ENCODE measurements around the gene KLHDC4. TPM values are rescaled to one million over a fixed set of nuclear protein-coding genes. Genes with fewer than 3 reads are reported as not detected.

The KLHDC4 gene
- total RNA-seq, 1 experiment from 2014 or later, result 76.2 TPM

DNA sequence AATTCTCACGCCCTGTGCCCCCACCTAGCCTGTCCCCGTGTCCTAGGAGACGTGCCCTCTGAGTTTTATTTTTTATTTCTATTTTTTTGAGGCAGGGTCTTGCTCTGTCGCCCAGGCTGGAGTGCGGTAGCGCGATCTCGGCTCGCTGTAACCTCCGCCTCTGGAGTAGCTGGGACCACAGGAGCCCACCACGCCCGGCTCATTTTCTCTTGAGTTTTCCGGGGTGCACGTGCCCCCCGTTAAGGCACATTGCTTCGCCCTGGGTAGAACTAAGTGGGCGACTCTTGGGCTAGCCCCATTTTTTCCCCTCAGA, 655 bp upstream of the KLHDC4 start:
- Histone ChIP-seq H2BK15ac (ENCODE audit: low read depth, low read length) (no peak overlapping the region), H3K4me1 (ENCODE audit: insufficient read depth, low read length) (no peaks in the 10 kb centered on the region), H3K23ac (ENCODE audit: insufficient read length, low read depth, low read length) (no peak overlapping the region), H2AFZ (ENCODE audit: low read length) (no peak overlapping the region), H2BK20ac (ENCODE audit: low read depth, low read length, poor library complexity, severe bottlenecking) (peak overlapping the region; percentile 61), H4K91ac (ENCODE audit: insufficient read length, low read depth, low read length) (peak overlapping the region; percentile 75), H4K5ac (ENCODE audit: insufficient read length, low read depth, low read length) (peak overlapping the region; percentile 100), H3K4me2 (ENCODE audit: insufficient read depth, insufficient read length, low read length) (peak overlapping the region; percentile 99), H2AK5ac (ENCODE audit: insufficient read length, low read length) (no peak overlapping the region), H3K56ac (ENCODE audit: insufficient read length, low read depth, low read length) (no peak overlapping the region), H4K20me1 (ENCODE audit: control insufficient read depth, insufficient read depth, insufficient read length) (no peaks in the 10 kb centered on the region), H3K79me2 (ENCODE audit: insufficient read depth, low read length) (peaks cover 17% of the 10 kb centered on the region; the same call in 1 of the 2 replicates), H3K18ac (ENCODE audit: insufficient read length, low read depth, low read length) (peak overlapping the region; percentile 94), H3K27me3 (ENCODE audit: insufficient read depth, low read length) (no peaks in the 10 kb centered on the region), H2BK5ac (ENCODE audit: insufficient read length, low read length) (peak overlapping the region; percentile 96), H3K9ac (ENCODE audit: extremely low read depth, insufficient read length, low read length) (peak overlapping the region; percentile 97), H3T11ph (ENCODE audit: low read length) (peak overlapping the region; percentile 22), H3K9me3 (ENCODE audit: control insufficient read depth, low read depth, low read length) (no peaks in the 10 kb centered on the region), H3K27ac (ENCODE audit: insufficient read length, low read depth, low read length) (no peak overlapping the region), H4K8ac (replicated peaks; ENCODE audit: insufficient read length, low read depth, low read length) (peak overlapping the region; percentile 95), H3K23me2 (ENCODE audit: insufficient read length, low read depth, low read length, poor library complexity, severe bottlenecking) (peaks cover 10% of the 10 kb centered on the region), H2BK12ac (ENCODE audit: insufficient read length, low read depth, low read length) (no peak overlapping the region), H3K14ac (ENCODE audit: insufficient read depth, low read length) (peak overlapping the region; percentile 97; the same call in 1 of the 2 replicates), H2BK120ac (ENCODE audit: low read depth, low read length, poor library complexity, severe bottlenecking) (peak overlapping the region; percentile 89), H3K79me1 (ENCODE audit: insufficient read depth, low read depth, low read length, poor library complexity, severe bottlenecking) (peaks cover 10% of the 10 kb centered on the region), H3K4ac (ENCODE audit: low read depth, low read length) (peak overlapping the region; percentile 45; the same call in 1 of the 2 replicates)
- WGBS (ENCODE audit: extremely low coverage, insufficient read length, low lambda C conversion rate), result no CpG with 5 or more reads among the region's 17 CpGs
- TF ChIP-seq, protein P1, sequence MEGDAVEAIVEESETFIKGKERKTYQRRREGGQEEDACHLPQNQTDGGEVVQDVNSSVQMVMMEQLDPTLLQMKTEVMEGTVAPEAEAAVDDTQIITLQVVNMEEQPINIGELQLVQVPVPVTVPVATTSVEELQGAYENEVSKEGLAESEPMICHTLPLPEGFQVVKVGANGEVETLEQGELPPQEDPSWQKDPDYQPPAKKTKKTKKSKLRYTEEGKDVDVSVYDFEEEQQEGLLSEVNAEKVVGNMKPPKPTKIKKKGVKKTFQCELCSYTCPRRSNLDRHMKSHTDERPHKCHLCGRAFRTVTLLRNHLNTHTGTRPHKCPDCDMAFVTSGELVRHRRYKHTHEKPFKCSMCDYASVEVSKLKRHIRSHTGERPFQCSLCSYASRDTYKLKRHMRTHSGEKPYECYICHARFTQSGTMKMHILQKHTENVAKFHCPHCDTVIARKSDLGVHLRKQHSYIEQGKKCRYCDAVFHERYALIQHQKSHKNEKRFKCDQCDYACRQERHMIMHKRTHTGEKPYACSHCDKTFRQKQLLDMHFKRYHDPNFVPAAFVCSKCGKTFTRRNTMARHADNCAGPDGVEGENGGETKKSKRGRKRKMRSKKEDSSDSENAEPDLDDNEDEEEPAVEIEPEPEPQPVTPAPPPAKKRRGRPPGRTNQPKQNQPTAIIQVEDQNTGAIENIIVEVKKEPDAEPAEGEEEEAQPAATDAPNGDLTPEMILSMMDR (conservative IDR thresholded peaks at IDR 0.05), result no peak
- H3K4me3 Mint-ChIP-seq, result peak overlapping the region; percentile 100
- peak overlapping the region in 2 of 3 experiments; percentile 97 to 99; a peak in 2 of 7 replicates for H3K27ac Mint-ChIP-seq
- peaks cover 17 to 29% (median 26%) of the 10 kb centered on the region in 3 experiments; a peak in 6 of 7 replicates for H3K36me3 Mint-ChIP-seq (ENCODE audit: insufficient read depth in 1 of 3, low read depth in 3 of 3)
- H3K9me3 Mint-ChIP-seq, result no peaks in the 10 kb centered on the region
- no peaks in the 10 kb centered on the region for H3K27me3 Mint-ChIP-seq (ENCODE audit: low read depth)
- no peak for DNase-seq
- peaks cover 4 to 8% of the 10 kb centered on the region in 2 experiments; a peak in 3 of 4 replicates for H3K4me1 Mint-ChIP-seq

All from H9 (cell line).